Hepatocyte (in vitro differentiated cells): ENCODE measurements around the gene DHRS3.

Experiments used
- CTCF ChIP-seq: fragments of 200-600 bp; sonication (generic); IDR thresholded peaks from 2 replicates; pipeline ENCODE4 v1.5.1; 2016; ENCODE audit warnings: antibody characterized with exemption, mild to moderate bottlenecking; ENCODE audit not compliant: poor library complexity
- EZH2phosphoT487 ChIP-seq: fragments of 200-600 bp; sonication (generic); IDR thresholded peaks from one replicate; pipeline ENCODE4 v1.6.1; 2018; ENCODE audit warnings: antibody characterized with exemption, mild to moderate bottlenecking, low read depth, moderate library complexity; ENCODE audit not compliant: unreplicated experiment, severe bottlenecking

- TF ChIP-seq EZH2phosphoT487 (no peak), CTCF (no peak)
These were observed 22.8 kb downstream of the DHRS3 start for GRCh38 chr1:12594966-12595756.
